NCI-H146 (cell line): ENCODE results near the gene ZNF185.
"Not testable (repeated sequence)": the region's sequence is repeated elsewhere in the genome, so short reads cannot be mapped to it uniquely, and the experiment has no call there.

Experiments used
- DNase-seq: peaks from one replicate; lab custom pipeline; 2025; lab: John Stamatoyannopoulos, UW

ZNF185 gene

DNA sequence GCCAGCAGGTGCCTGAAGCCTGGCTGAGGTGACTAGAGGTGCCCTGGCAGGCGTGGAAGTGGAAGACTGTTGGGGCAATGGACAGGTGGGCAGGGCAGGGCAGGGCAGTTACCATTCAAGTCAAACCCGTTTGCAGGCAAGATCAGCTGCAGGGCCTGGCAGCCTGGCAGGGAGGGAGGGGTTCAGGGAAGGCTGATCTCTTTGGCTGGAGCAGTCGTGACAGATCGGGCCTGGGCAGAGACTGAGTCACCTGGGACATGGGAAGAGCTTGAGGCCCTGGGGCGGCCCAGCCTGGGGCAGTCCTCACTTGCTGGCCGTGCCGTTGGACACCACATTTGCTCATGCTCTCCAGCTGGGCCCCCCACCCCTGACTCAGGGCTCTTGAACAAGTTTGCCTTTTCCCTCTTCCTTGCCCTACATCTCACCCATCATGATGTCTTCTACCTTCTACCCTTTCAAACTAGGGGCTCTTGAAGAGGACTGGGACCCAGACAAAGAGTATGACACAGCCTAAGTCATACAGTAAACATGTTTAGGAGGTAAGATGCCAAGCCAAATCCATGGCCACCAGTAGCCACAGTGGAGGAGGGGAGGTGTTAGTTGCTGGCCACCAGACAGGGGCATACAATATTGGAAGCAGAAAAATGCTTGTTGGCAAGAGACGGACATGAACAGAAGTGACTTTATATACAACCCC is 2.0 kb upstream of the ZNF185 start:
- DNase-seq = no peak

DNA sequence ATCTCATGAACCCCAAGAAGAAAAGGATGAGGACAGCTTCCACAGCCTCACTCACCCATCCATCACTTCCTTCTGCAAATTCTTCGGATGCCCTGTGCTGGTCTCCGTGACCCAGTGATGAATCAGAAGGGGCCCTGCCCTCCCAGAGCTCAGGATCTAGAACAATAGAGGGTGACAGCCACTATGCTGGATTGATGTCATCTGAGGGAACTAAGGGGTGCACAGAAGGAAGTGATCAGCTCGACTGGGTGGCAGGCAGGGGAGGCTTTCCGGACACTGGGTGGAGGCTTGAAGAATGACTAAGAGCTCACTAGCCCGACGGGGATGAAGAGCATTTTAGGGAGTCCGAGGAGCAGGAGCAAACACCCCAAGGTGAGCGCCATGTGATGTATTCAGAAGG is 1.4 kb upstream of the ZNF185 start:
- DNase-seq = no peak

DNA sequence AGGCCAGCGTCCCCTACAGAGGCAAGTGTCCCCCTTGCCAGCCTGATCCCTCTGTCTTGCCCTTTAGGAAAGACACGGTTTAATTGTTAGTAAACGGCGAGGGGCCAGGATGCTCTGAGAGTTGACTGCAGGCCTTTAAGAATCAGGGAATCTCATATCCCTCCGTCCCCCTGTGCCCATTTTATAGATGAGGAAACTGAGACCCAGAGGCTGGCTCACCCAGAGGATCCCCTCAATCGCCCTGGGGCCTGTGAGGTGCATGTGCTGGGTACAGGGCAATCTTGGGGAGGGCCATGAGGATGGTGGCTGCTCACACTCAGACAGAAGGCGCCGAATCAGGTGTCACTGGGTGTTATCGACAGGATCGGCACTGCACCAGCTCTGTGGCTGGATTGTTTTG is 575 bp downstream of the ZNF185 start:
- DNase-seq = no peak

DNA sequence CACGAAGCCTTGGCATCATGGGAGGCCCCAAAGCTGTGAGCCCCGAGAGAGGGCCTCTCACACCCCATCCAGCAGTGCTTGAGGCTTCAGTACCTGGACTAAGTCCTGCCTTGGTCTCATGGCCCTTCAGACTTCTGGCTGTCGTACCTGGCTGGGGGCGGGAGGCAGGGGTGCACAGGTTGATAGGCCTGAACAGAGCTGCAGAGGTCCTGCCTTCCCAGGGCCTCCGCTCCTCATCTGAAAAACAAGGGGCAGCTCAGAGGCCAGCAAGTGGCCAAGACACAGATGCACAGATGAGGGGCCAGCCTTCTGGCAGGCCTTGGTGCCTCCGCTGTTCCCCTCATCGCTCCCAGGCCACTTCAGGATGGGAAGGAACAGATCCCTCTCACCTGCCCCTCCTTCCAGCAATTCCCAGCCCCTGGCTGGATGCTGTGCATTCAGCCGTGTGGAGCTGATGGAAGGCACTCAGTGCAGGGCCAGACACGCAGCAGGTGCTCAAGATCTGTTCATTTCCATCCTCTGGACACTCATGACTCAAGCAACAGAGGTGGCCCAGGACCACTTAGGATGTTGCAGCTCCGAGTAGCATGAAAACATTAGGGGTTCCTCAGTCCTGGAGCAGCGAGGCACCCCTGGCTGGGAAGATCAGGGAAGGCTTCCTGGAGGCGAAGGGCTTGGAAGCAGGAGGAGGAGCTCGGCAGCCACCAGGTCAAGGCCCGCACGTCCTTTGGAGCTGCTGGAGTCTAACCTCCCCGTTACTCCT is 1.4 kb downstream of the ZNF185 start:
- no peak for DNase-seq

DNA sequence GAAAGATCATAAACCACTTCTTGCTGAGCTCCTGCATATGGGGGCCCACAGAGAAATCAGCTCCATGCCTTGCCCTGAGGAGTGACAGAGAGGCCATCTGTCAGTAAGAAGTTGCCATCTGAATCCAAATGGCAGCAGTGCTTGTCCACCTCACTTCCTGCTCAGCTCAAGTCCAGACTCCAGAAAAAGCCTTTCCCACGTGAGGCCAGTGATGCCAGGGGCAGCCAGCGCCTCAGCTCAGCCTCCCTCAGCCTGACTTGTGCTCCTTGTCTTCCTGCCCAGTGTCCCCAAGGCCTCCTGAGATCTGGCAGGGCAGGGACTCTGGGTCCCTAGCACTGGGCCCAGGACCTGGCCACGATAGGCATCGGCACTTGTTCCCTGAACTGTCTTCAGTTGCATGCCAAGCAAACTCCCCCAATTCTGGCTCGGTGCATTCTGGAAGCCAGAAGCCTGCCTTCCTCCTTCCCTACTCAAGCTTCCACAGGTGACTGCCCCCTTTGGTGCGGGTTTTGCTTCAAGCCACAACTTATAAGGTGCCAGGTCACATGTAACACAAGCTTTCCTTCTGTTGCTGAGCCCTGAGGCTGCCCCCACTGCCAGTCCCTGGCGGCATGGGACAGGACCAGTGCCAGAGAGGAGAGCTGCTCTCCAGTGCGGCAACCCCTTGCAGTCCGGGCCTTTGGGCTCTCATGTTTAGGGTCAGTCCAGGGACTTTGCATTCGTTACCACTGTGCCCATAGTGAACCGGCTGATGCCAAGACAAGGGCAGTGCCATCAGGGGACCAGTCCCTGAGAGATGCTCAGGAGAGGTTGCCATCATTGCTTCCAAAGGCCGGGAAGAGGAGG is 2.2 kb downstream of the ZNF185 start:
- no peak for DNase-seq

DNA sequence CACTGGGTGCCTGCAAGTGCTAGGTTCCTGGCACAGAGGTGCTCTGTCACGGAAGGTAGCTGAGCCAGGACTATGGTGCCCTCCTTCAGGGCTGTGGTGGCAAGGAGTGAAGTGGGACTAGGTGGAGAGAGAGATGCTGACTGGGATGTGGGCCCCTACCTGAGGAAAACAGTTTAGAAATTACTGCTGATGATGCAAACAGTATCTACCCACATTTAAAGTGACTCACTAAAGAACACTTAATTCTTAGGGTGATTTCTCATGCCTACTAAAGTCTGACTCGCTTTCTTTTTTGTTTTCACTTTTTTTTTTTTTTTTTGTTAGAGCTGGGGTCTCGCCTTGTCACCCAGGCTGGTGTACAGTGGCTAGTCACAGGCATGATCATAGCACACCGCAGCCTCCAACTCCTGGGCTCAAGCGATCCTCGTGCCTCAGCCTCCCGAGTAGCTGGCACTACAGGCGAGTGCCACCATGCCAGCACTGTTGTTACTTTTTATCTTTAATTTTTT is 3.1 kb downstream of the ZNF185 start:
- no peak for DNase-seq

DNA sequence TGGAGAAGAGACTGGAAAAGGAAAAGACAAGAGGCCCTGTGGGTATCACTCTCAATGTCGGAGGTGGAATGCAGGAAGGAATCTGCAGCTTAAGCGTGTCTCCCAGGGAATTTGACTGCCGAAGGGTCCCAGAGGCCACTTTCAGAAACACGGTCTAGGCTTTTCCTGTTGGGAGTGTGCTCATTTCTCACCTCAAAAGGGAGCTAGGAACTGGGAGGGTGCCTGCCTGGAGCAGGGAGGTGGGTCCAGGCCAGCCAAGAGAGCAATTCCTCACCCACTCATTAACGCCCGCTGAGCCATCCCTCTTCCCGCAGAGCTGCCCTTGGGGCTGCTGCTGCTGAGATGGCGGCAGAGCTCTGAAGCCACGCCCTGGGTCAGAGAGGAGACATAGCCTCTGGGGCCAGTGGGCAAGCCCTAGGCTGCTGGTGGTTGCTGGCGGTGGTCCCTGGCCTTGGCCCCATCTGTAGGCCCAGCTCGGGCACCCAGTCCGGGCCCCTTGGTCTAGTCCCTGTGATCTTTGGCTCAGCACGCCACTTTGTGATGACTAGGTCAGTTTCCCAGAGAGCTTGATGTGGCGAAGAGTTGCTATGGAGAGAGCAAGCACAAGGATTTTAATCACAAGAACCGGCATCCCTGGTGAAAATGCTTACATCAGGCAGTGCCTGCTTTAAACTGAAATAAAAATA is 4.1 kb downstream of the ZNF185 start:
- no peak for DNase-seq

DNA sequence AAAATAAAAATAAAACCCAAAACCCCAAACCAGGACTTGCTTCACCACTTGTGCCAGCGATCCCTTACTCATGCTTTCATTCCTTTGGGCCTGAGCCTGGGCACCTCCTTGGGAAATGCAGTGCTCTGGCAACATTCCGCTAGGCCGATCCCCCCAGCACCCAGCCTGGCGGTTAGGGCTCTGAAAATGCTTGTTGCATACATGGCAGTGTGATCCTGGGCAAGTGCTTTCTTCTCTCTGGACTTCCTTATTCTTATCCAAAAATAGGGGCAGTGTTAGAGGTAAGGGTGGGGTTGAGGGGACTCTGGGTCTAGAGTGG is 4.6 kb downstream of the ZNF185 start:
- no peak for DNase-seq

DNA sequence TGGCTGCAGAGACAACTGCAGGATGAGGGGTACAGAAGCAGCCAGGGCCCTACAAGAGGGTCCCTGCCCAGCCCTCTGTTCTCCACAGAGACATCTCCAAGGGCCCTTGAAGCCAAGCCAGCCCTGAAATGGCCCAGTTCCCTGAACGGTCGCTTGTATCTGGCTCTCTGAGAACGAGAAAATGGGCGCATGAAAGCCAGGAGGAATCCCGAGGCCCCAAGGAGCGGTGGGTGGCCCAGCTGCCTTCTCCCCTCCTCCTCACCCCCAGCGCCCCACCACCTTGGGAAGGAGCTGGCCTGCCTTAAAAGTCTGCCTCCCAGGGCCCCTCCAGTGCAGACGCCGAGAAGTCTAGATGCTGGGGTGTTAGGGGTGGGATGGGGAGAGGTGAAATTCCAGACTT is 5.7 kb downstream of the ZNF185 start:
- DNase-seq = no peak

DNA sequence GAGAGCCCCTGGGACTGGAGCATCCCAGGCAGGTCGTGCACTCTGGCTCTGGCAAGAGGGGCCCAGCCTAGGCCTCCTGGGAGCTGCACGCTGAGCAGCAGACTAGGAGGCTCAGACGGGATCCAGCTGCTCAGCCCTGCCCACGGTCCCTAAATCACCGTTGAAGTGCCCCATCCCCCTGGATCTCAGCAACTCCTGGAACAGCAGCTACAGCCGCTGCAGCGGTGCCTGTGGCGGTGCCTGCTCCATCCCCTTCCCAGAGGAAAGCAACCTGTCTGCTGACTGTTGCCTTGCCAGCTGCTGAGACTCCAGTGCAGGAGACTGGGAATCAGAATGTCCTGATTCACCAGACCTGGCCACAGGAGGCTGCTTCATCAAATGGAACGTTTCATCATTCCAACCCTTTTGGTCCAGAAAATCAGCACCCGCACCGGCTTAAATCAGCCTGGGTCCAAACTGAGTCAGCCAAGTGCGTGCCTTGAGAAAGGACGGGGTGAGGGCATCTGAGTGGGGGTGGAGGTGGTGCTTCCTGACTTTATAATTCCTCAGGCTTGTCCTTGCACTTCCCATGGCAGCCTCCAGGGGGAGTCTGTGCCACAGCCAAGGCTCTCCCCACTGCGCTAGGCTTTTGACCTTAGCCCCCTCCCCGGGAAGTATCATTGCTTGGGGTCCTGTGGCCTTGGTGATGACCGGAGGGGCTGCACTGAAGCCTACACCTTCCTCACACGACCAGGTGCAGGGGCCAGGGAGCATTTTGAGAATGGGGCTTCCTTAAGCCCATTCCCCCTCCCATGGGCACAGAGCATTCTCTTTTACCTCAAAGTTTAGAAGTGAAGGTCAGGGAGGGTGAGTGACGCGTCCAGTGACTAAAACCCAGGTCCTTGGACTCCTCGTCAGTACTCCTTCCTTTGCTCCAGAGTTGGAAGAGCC is 6.5 kb downstream of the ZNF185 start:
- peak; percentile 28 for DNase-seq

DNA sequence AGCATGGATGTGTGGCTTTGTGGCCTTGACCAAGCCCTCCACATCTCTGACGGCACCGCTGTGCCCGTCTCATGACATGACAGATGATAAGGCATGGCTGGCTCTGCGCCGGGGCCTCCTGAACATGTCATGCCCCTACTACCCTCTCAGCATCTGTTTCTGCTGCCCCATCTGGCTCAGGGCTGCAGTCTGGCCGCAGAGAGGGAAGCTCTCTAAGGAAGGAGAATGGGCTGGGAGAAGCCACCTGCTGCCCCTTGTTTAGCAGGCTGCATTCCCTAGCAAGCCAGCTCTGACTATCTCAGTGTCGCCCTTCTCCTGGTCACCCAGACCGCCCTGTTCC is 7.2 kb downstream of the ZNF185 start:
- DNase-seq = no peak

DNA sequence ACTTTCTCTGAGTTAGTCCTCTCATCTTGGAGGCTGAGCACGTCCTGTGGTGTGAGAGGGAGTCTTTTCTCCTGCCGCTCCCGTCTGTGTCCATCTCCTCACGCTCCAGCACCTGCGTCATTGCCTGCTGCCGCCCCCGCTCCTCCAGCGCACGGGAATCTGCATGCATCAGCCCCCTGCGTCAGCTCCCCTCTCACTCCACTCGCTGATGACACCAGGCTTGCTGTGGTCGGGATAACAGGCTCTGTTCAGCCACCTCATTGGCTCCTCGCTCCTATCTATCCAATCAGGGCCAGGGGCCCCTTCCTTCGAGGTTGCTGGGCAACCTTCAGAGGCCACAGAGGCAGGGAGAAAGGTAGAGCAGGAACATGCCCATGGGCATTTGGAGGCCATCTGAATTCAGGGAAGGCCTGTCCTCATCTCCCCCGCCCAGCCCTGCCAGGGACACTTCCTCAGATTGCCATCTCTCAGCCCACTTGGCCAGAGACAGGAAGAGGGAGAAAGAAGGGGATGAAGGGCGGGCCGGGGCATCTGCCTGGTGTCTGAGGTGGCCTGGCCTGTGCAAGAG is 9.3 kb downstream of the ZNF185 start:
- peak; percentile 57 for DNase-seq

DNA sequence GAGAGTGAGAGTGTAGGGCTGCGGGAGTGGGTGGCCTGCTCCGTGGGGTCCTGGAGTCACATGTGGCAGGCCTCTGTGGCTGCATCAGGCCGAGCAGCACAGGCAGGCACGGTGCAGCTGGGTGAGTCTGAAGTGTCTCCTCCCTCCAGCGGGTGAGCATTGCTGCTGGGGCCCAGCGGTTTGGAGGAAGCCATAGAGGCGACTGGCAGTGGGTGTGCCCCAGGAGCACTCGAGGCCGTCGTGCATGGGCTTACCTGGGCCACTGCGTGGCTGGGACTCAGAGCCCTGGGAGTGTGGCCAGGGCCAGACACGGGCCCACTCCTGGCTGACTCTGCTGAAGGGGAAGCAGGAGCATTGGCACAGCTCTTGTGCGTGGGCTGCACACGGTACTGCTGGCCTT is 10.6 kb downstream of the ZNF185 start:
- DNase-seq = no peak

DNA sequence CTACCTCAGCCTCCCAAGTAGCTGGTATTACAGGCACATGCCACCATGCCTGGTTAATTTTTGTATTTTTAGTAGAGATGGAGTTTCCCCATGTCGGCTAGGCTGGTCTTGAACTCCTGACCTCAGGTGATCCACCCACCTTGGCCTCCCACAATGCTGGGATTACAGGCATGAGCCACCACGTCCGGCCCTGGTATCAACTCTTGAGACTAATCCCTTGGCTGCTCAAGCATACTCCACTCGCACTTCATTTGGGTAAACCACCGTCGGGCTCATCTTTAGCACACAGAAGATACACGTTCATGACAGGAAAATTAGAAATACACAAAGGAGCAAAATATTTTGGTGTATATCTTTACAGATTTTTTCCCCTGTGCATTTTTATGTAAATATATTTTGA is 12.2 kb downstream of the ZNF185 start:
- DNase-seq = not testable (repeated sequence)

DNA sequence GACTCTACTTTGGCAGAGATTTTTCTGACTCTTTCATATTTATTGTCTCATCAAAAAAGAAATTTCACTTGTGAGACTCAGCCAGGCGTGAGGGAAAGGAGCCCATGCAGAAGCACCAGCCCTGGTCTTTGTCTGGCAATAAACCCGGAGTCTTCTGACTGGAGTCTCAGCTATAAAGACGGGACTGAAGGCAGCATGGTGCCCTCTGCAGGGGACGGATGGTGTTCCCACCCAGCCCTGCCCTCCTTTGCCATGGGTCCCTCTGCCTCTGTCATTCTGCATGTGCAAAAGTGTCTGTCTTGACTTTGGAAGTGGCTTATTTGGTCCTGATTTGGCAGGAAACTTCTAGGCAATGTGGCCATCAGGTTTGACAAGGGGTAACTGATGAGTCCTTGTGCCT is 14.2 kb downstream of the ZNF185 start:
- DNase-seq = peak; percentile 4

DNA sequence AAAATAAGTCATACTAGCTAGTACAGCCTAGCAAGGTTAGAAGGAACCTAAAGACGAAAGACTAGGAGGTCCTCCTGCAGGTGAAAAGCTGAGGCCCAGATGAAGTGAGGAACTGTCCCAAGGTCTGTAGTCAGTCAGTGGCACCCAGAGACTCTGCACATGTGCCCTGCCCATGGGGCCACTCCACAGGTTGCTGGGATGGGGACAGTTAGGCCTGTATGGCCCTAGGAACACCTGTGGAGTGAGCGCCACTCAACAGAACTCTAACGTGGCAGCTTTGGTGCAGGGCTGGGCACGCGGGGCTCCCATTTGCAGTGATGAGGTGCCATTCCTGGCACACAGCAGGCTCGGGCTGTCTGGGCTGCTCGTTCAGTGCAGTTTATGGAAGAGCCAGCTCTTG is 14.8 kb downstream of the ZNF185 start:
- DNase-seq = no peak

DNA sequence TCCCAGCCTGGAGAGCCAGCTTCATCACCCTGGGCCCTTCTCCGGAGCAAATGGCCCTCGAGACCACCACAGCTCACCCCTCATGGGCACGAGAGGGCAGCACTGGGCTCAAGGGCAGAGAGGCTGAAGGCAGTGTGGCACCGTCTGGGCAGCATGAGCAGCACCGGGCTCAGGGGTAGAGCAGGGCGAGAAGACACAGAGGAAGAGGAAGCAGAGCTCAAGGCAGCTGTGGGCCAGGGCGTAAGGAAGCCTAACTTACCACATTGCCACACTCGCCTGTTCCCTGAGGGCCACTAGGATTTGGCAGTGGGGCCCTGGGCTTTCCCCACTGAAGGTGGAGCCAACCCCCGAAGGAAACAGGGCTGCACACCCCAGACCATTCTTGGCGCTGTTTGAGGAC is 15.5 kb downstream of the ZNF185 start:
- no peak for DNase-seq

DNA sequence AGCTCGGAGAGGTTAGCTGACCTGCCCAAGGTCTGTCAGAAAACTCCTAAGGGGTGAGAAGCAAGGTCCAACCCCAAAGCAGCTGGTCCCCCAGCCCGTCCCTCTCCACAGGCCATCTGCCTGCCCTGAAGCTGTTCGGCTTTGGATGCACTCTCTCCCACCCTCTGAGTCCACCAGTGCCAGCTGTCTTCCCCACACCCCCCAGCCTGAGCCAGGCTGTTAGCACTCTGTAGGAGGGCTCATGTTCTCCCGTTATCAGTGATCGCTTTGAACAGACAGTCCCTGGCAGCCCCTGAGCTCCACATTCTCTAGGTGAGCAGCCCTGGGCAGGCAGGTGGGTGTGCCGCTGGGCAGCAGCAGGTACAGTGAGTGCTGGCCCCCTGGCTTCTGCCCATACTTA is 16.0 kb downstream of the ZNF185 start:
- DNase-seq = peak; percentile 66

DNA sequence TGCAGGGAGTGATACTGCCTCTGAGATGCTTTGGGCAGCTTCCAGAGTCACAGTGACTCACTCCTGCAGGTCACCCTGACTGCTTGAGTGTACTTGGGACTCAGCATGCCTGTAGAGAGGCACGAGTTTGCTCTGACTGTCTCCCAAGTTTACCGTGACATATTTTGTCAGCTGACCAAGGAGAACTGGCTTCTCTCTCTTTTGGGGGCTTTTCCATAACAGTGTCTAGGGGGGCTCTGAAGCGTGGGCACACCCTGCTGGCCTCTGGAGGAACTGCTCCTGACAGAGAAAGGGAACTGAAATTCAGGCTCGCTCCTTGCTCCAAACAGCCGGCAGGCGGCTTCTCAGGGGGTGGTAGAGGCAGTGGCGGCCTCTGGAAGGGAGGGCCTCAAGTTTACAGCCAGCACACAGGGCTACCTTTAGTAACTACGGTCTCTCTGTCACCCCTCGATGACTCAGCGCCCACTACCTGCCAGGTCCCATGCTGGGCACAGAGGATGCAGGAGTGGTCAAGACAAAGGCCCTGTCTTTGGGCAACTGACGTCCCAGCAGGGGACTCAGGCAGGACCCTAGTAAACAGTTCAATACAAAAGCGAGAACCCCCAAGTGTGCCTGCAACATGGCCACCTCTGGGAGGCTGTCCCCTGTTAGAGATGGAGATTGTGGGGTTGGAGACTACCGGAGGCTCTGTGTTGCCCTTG is 17.8 kb downstream of the ZNF185 start:
- peak; percentile 43 for DNase-seq
